PC-9 (cell line): ENCODE data around the gene LMAN1.

ENCODE experiments used
- EZH2 ChIP-seq: fragments of 200-600 bp; sonication (generic); IDR thresholded peaks from 2 replicates; pipeline ENCODE4 v1.8.0; 2017; ENCODE audit warnings: antibody characterized with exemption, low read depth
- TF ChIP-seq, protein P1 (sequence below): fragments of 200-600 bp; sonication (generic); conservative IDR thresholded peaks from 2 replicates; pipeline ENCODE4 v1.6.1; 2017; ENCODE audit warnings: mixed run types, antibody characterized with exemption, mild to moderate bottlenecking, moderate library complexity

DNA sequence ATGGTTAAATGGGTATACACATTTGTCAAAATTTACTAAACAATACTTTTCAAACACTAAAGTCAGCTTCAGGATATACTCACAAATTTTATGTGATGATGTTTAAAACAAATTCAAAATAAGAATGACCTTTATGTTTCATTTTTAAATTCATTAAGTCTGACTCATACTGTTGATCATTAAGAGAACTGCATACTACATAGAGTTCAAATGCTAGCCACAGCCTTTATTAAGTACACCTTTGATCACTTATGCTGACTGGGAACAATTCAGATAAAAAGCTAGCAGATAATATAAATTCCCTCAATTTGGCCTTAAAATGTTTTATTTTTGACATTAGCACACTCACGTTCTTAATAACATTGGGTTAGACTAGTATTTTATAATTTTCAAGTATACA lies 14.1 kb downstream of the LMAN1 start:
- TF ChIP-seq, protein P1, sequence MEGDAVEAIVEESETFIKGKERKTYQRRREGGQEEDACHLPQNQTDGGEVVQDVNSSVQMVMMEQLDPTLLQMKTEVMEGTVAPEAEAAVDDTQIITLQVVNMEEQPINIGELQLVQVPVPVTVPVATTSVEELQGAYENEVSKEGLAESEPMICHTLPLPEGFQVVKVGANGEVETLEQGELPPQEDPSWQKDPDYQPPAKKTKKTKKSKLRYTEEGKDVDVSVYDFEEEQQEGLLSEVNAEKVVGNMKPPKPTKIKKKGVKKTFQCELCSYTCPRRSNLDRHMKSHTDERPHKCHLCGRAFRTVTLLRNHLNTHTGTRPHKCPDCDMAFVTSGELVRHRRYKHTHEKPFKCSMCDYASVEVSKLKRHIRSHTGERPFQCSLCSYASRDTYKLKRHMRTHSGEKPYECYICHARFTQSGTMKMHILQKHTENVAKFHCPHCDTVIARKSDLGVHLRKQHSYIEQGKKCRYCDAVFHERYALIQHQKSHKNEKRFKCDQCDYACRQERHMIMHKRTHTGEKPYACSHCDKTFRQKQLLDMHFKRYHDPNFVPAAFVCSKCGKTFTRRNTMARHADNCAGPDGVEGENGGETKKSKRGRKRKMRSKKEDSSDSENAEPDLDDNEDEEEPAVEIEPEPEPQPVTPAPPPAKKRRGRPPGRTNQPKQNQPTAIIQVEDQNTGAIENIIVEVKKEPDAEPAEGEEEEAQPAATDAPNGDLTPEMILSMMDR = no peak
- TF ChIP-seq EZH2 = no peak
